GM12878 (cell line): ENCODE measurements around the gene KAT2B. TPM values are rescaled to one million over a fixed set of nuclear protein-coding genes. Genes with fewer than 3 reads are reported as not detected.
A peak's percentile ranks its signal among the peaks of the same experiment; 100 is the strongest.

ENCODE experiments used
- ASH2L ChIP-seq: fragments of 300-600, 200-600 bp; sonication (generic); IDR thresholded peaks from 2 replicates; pipeline ENCODE4 v1.6.1; 2017; ENCODE audit warnings: low read depth, mild to moderate bottlenecking, borderline replicate concordance
- BCLAF1 ChIP-seq: fragments of 450-650 bp; IDR thresholded peaks from 2 replicates; pipeline ENCODE4 v1.6.1; 2017; ENCODE audit warnings: antibody characterized with exemption, mild to moderate bottlenecking, moderate library complexity
- BHLHE40 ChIP-seq, 2 experiments: fragments of 450-650 bp in 1 of 2; IDR thresholded peaks; 2 replicates each; pipeline ENCODE4 v1.6.1; 2011 to 2017; ENCODE audit warnings: low read depth in 2 of 2, borderline replicate concordance in 1 of 2, improper control_type of control experiment in 1 of 2, low read length in 1 of 2, mild to moderate bottlenecking in 1 of 2
- CBFB ChIP-seq: IDR thresholded peaks from 2 replicates; pipeline ENCODE4 v1.6.1; 2016; ENCODE audit warnings: antibody characterized with exemption, low read depth
- CHD4 ChIP-seq: fragments of 200-600 bp; sonication (generic); IDR thresholded peaks from 2 replicates; pipeline ENCODE4 v1.6.1; 2016; ENCODE audit warnings: mild to moderate bottlenecking
- E2F4 ChIP-seq: IDR thresholded peaks from 2 replicates; pipeline ENCODE4 v1.6.1; 2012; ENCODE audit warnings: low read depth, low read length, improper control_type of control experiment
- EP300 ChIP-seq, 2 experiments: fragments of 150-350 bp in 1 of 2; IDR thresholded peaks; 2 replicates each; pipeline ENCODE4 v1.6.1; 2011 to 2012; ENCODE audit warnings: low read depth in 2 of 2, low read length in 2 of 2, borderline replicate concordance in 1 of 2, improper control_type of control experiment in 1 of 2, inconsistent platforms in 1 of 2; ENCODE audit not compliant: control insufficient read depth in 1 of 2
- HDGF ChIP-seq: fragments of 450-650 bp; IDR thresholded peaks from 2 replicates; pipeline ENCODE4 v1.6.1; 2016; ENCODE audit warnings: antibody characterized with exemption
- MTA3 ChIP-seq: IDR thresholded peaks from 2 replicates; pipeline ENCODE4 v1.6.1; 2012; ENCODE audit warnings: low read length, inconsistent platforms, borderline replicate concordance
- MXI1 ChIP-seq: fragments of 150-350 bp; IDR thresholded peaks from 2 replicates; pipeline ENCODE4 v1.6.1; 2011; ENCODE audit warnings: low read depth, mild to moderate bottlenecking, inconsistent platforms, low read length, improper control_type of control experiment
- NBN ChIP-seq: fragments of 450-650 bp; IDR thresholded peaks from 2 replicates; pipeline ENCODE4 v1.6.1; 2016
- NFIC ChIP-seq: IDR thresholded peaks from 2 replicates; pipeline ENCODE4 v1.6.1; 2012; ENCODE audit warnings: low read depth, mild to moderate bottlenecking, inconsistent platforms, low read length, moderate library complexity
- NFXL1 ChIP-seq: fragments of 450-650 bp; IDR thresholded peaks from 2 replicates; pipeline ENCODE4 v1.6.1; 2017; ENCODE audit warnings: antibody characterized with exemption, mild to moderate bottlenecking, borderline replicate concordance
- NR2C1 ChIP-seq: fragments of 450-650 bp; IDR thresholded peaks from 2 replicates; pipeline ENCODE4 v1.6.1; 2017; ENCODE audit warnings: antibody characterized with exemption, mild to moderate bottlenecking, moderate library complexity
- NR2C2 ChIP-seq: IDR thresholded peaks from 2 replicates; pipeline ENCODE4 v1.6.1; 2011; ENCODE audit warnings: borderline replicate concordance, low read depth; ENCODE audit not compliant: control insufficient read depth, insufficient read length
- PKNOX1 ChIP-seq: fragments of 450-650 bp; IDR thresholded peaks from 2 replicates; pipeline ENCODE4 v1.6.1; 2016; ENCODE audit warnings: mild to moderate bottlenecking
- PML ChIP-seq: IDR thresholded peaks from 2 replicates; pipeline ENCODE4 v1.6.1; 2012; ENCODE audit warnings: low read length, inconsistent platforms
- SIN3A ChIP-seq: IDR thresholded peaks from 2 replicates; pipeline ENCODE4 v1.6.1; 2012; ENCODE audit warnings: low read depth, low read length, improper control_type of control experiment
- SMAD1 ChIP-seq: fragments of 450-650 bp; IDR thresholded peaks from 2 replicates; pipeline ENCODE4 v1.6.1; 2018; ENCODE audit warnings: mild to moderate bottlenecking, low read depth; ENCODE audit not compliant: partially characterized antibody
- TAF1 ChIP-seq: IDR thresholded peaks from 2 replicates; pipeline ENCODE4 v1.6.1; 2011; ENCODE audit warnings: mild to moderate bottlenecking, low read depth, low read length, borderline replicate concordance
- USF2 ChIP-seq: IDR thresholded peaks from 2 replicates; pipeline ENCODE4 v1.6.1; 2011; ENCODE audit warnings: low read depth, low read length, improper control_type of control experiment, borderline replicate concordance
- WRNIP1 ChIP-seq: IDR thresholded peaks from 2 replicates; pipeline ENCODE4 v1.6.1; 2011; ENCODE audit warnings: low read depth, low read length, improper control_type of control experiment, borderline replicate concordance
- ZNF622 ChIP-seq: fragments of 450-650 bp; IDR thresholded peaks from 2 replicates; pipeline ENCODE4 v1.6.1; 2017; ENCODE audit warnings: mild to moderate bottlenecking, inconsistent platforms
- polyA plus RNA-seq, 11 experiments: library from polyadenylated mRNA; depleted of rRNA in 4 of 11; unstranded in 6 of 11; stranded (reverse) in 5 of 11; fragments of >200 nt; fragmentation: Nextera tagmentation in 4 of 11; fragmentation: Illumina TruSeq in 1 of 11; extraction: Ambion mirVana in 4 of 11; extraction: Trizol in 1 of 11; gene quantifications; 1 replicate in 1 of 11; 2 replicates in 10 of 11; pipeline versions ENCODE4 v1.2.1 to v1.2.3, GENCODE V29; 2011 to 2016; ENCODE audit warnings: inconsistent platforms in 2 of 11, missing spikeins in 2 of 11, low read depth in 1 of 11
- total RNA-seq, 4 experiments: library from RNA; depleted of rRNA in 3 of 4; stranded (reverse); fragments of >200 nt in 3 of 4; fragmentation: Illumina TruSeq in 1 of 4; extraction: Trizol in 1 of 4; gene quantifications; 2 replicates each; pipeline versions ENCODE4 v1.2.1 to v1.2.3, GENCODE V29; 2013 to 2021

Gene KAT2B
- total and polyA plus RNA-seq, 10 of the 15 experiments (the other 5 are each of a cell fraction or from before 2014, with no cell fraction given), result 2.9 to 15.2 (median 10.2) TPM

- TF ChIP-seq E2F4 (no peak), TAF1 (no peak), BCLAF1 (no peak), PML (no peak), USF2 (no peak), CHD4 (no peak), NR2C1 (peak; percentile 69), EP300 (IDR thresholded peaks at IDR 0.05; ENCODE audit: borderline replicate concordance in 1 of 2, control insufficient read depth in 1 of 2, low read depth in 2 of 2, low read length in 2 of 2) (no peak), MTA3 (no peak), NR2C2 (peak; percentile 54), MXI1 (no peak), ZNF622 (no peak), SMAD1 (no peak), SIN3A (no peak), PKNOX1 (peak; percentile 40; the same call in 1 of the 2 replicates), CBFB (no peak), NBN (0 out of 2 replicates have a peak, but pooled peaks have one; percentile 48), HDGF (0 out of 2 replicates have a peak, but pooled peaks have one; percentile 29), BHLHE40 (IDR thresholded peaks at IDR 0.05; ENCODE audit: borderline replicate concordance in 1 of 2, low read depth in 2 of 2, low read length in 1 of 2) (peak; percentile 8 to 71; a peak in 2 of 4 replicates), WRNIP1 (no peak), ASH2L (no peak), NFXL1 (no peak), NFIC (no peak)
These were observed 40.8 kb downstream of the KAT2B start (continued) for GRCh38 chr3:20080956-20081554.
